GM12878 (cell line): ENCODE measurements around the gene ARL4D. TPM values are rescaled to one million over a fixed set of nuclear protein-coding genes. Genes with fewer than 3 reads are reported as not detected.

Source experiments
- ATAC-seq: fragments of 200-7000 bp; cut with Tn5 transposase; 3 replicates; pipeline ENCODE4 v1.9.1; 2020; ENCODE audit warnings: mild to moderate bottlenecking, moderate library complexity
- BruUV-seq: library from RNA; stranded (reverse); fragments of 400-500 nt; replicated peaks from 2 replicates; lab custom pipeline; 2021; lab: Mats Ljungman, UMichigan
- CTCF ChIA-PET: fragments of 300-600 bp; sonication (Branson Sonifier 250); formaldehyde crosslinking; extraction: SDS; loops from one replicate; lab custom pipeline; 2021; ENCODE audit warnings: inconsistent platforms; lab: Yijun Ruan, JAX
- POLR2A ChIA-PET: fragments of 350-600 bp; formaldehyde crosslinking; extraction: SDS; loops from one replicate; lab custom pipeline; 2021; ENCODE audit warnings: inconsistent platforms; lab: Charles Lee
- RAD21 ChIA-PET: fragments of 300-600 bp; sonication (Branson Sonifier 250); formaldehyde crosslinking; loops from one replicate; lab custom pipeline; 2023; ENCODE audit warnings: antibody characterized with exemption; ENCODE audit not compliant: unreplicated experiment; lab: Charles Lee
- SMC1A ChIA-PET: fragments of 300-600 bp; sonication (Branson Sonifier 250); formaldehyde crosslinking; loops from one replicate; lab custom pipeline; 2023; ENCODE audit not compliant: unreplicated experiment, uncharacterized antibody; lab: Charles Lee
- DNase-seq: peaks from one replicate; pipeline ENCODE4 v3.0.0-alpha.2; 2011; ENCODE audit warnings: low read depth, low spot score
- FAIRE-seq: peaks from 3 replicates; lab custom pipeline; 2011; peaks lifted over from hg19 to GRCh38; lab: Jason Lieb, UNC
- H2AFZ ChIP-seq: 2 replicates; pipeline ENCODE4 v1.6.0; 2011; ENCODE audit warnings: low read depth, low read length, control low read depth; ENCODE audit not compliant: control insufficient read depth
- H3K27ac ChIP-seq: 2 replicates; pipeline ENCODE4 v1.5.1; 2011; ENCODE audit warnings: control low read depth; ENCODE audit not compliant: control insufficient read depth, insufficient read depth
- H3K27me3 ChIP-seq, 2 experiments: replicated peaks in 1 of 2; 2 replicates each; pipeline versions ENCODE4 v1.6.0 to v1.6.1; 2011; ENCODE audit warnings: low read length in 1 of 2; ENCODE audit not compliant: control insufficient read depth in 2 of 2, insufficient read depth in 2 of 2
- H3K36me3 ChIP-seq, 2 experiments: 2 replicates each; pipeline ENCODE4 v1.5.1; 2011; ENCODE audit warnings: low read length in 1 of 2; ENCODE audit not compliant: control insufficient read depth in 2 of 2, insufficient read depth in 2 of 2
- H3K4me1 ChIP-seq: 2 replicates; pipeline ENCODE4 v1.6.1; 2011; ENCODE audit warnings: mild to moderate bottlenecking, low read length, moderate library complexity, mixed read lengths; ENCODE audit not compliant: control insufficient read depth, insufficient read depth
- H3K4me2 ChIP-seq: 2 replicates; pipeline ENCODE4 v1.6.0; 2011; ENCODE audit warnings: control low read depth; ENCODE audit not compliant: control insufficient read depth, insufficient read depth
- H3K4me3 ChIP-seq: fragments of 200-600 bp; sonication (generic); 2 replicates; pipeline ENCODE4 v1.5.1; 2016
- H3K79me2 ChIP-seq: 2 replicates; pipeline ENCODE4 v1.6.0; 2011; ENCODE audit warnings: low read length; ENCODE audit not compliant: control insufficient read depth, insufficient read depth
- H3K9ac ChIP-seq: 2 replicates; pipeline ENCODE4 v1.8.0; 2011; ENCODE audit warnings: low read length, control low read depth, mixed read lengths; ENCODE audit not compliant: control insufficient read depth, insufficient read depth
- H3K9me3 ChIP-seq: replicated peaks from 3 replicates; pipeline ENCODE4 v1.5.1; 2011; ENCODE audit warnings: mild to moderate bottlenecking, low read length; ENCODE audit not compliant: control insufficient read depth, insufficient read depth
- H4K20me1 ChIP-seq: 2 replicates; pipeline ENCODE4 v1.6.0; 2011; ENCODE audit not compliant: control insufficient read depth, insufficient read depth
- BACH1 ChIP-seq: fragments of 450-650 bp; IDR thresholded peaks from 2 replicates; pipeline ENCODE4 v1.6.1; 2017; ENCODE audit warnings: mild to moderate bottlenecking, borderline replicate concordance
- IRF5 ChIP-seq: fragments of 450-650 bp; IDR thresholded peaks from 2 replicates; pipeline ENCODE4 v1.6.1; 2017; ENCODE audit warnings: borderline replicate concordance
- MTA2 ChIP-seq: fragments of 450-650 bp; IDR thresholded peaks from 2 replicates; pipeline ENCODE4 v1.6.1; 2016; ENCODE audit warnings: low read depth, mild to moderate bottlenecking, moderate library complexity
- PAX8 ChIP-seq: fragments of 450-650 bp; IDR thresholded peaks from 2 replicates; pipeline ENCODE4 v1.6.1; 2017; ENCODE audit warnings: mild to moderate bottlenecking, moderate library complexity
- ZBTB40 ChIP-seq: fragments of 450-650 bp; IDR thresholded peaks from 2 replicates; pipeline ENCODE4 v1.6.1; 2016; ENCODE audit warnings: mild to moderate bottlenecking, moderate library complexity, borderline replicate concordance
- WGBS: methylation state at CpG from one replicate; pipeline ENCODE4 v1.1.6; 2016; ENCODE audit warnings: low lambda C conversion rate; ENCODE audit not compliant: insufficient replicate concordance, insufficient coverage; ENCODE audit errors: missing lambda C conversion rate; 5-methylcytosine and 5-hydroxymethylcytosine counted together
- in situ Hi-C: fragments of 300-500 bp; cut with MboI; formaldehyde crosslinking; loops from 9 replicates; pipeline ENCODE4 v1.14.3; 2018; ENCODE audit warnings: mixed read lengths
- intact Hi-C: fragments of 100-400 bp; cut with micrococcal nuclease; formaldehyde crosslinking; loops from one replicate; pipeline ENCODE4 v1.14.2; 2022; ENCODE audit not compliant: unreplicated experiment
- polyA plus RNA-seq, 11 experiments: library from polyadenylated mRNA; depleted of rRNA in 4 of 11; unstranded in 6 of 11; stranded (reverse) in 5 of 11; fragments of >200 nt; fragmentation: Nextera tagmentation in 4 of 11; fragmentation: Illumina TruSeq in 1 of 11; extraction: Ambion mirVana in 4 of 11; extraction: Trizol in 1 of 11; gene quantifications; 1 replicate in 1 of 11; 2 replicates in 10 of 11; pipeline versions ENCODE4 v1.2.1 to v1.2.3, GENCODE V29; 2011 to 2016; ENCODE audit warnings: inconsistent platforms in 2 of 11, missing spikeins in 2 of 11, low read depth in 1 of 11
- total RNA-seq, 4 experiments: library from RNA; depleted of rRNA in 3 of 4; stranded (reverse); fragments of >200 nt in 3 of 4; fragmentation: Illumina TruSeq in 1 of 4; extraction: Trizol in 1 of 4; gene quantifications; 2 replicates each; pipeline versions ENCODE4 v1.2.1 to v1.2.3, GENCODE V29; 2013 to 2021
- TF ChIP-seq, protein P1 (sequence below): IDR thresholded peaks from 2 replicates; pipeline ENCODE4 v1.6.1; 2011; ENCODE audit warnings: low read depth, low read length, improper control_type of control experiment, borderline replicate concordance
- TF ChIP-seq, protein P2 (sequence below): fragments of 450-650 bp; formaldehyde crosslinking; IDR thresholded peaks from 2 replicates; pipeline ENCODE4 v1.4.0; 2020; ENCODE audit warnings: mild to moderate bottlenecking, moderate library complexity
- TF ChIP-seq, protein P3 (sequence below): IDR thresholded peaks from 2 replicates; pipeline ENCODE4 v1.6.1; 2011; ENCODE audit warnings: borderline replicate concordance, low read depth, mild to moderate bottlenecking, moderate library complexity, mixed read lengths, low read length; ENCODE audit not compliant: insufficient read depth; ENCODE audit errors: extremely low read length

Gene ARL4D
- total and polyA plus RNA-seq, 10 of the 15 experiments (the other 5 are each of a cell fraction or from before 2014, with no cell fraction given): 0.10 to 1.5 (median 0.75) TPM

- no peak overlapping the region for H3K4me2 ChIP-seq
- RAD21 ChIA-PET: no interaction called here
- H3K79me2 ChIP-seq: no peaks in the 10 kb centered on the region
- CTCF ChIA-PET: no interaction called here
- no peak overlapping the region for H3K9ac ChIP-seq
- no peak overlapping the region for H2AFZ ChIP-seq
- no peaks in the 10 kb centered on the region for H3K36me3 ChIP-seq
- ATAC-seq (no peak), DNase-seq (no peak), FAIRE-seq (no peak)
- no peak overlapping the region for H3K27ac ChIP-seq
- POLR2A ChIA-PET: no interaction called here
- in situ Hi-C loops: no loop called here
- no peaks in the 10 kb centered on the region for H3K9me3 ChIP-seq
- H3K27me3 ChIP-seq: no peaks in the 10 kb centered on the region
- WGBS: 34% methylated on average over 8 of the region's 8 CpGs
- SMC1A ChIA-PET: no interaction called here
- intact Hi-C loops: no loop called here
- no TSS peak for BruUV-seq
- H3K4me1 ChIP-seq: no peaks in the 10 kb centered on the region
- no peak overlapping the region for H3K4me3 ChIP-seq
- no peaks in the 10 kb centered on the region for H4K20me1 ChIP-seq
- TF ChIP-seq PAX8 (no peak), IRF5 (no peak), MTA2 (no peak), BACH1 (no peak), ZBTB40 (no peak)
- TF ChIP-seq, protein P1, sequence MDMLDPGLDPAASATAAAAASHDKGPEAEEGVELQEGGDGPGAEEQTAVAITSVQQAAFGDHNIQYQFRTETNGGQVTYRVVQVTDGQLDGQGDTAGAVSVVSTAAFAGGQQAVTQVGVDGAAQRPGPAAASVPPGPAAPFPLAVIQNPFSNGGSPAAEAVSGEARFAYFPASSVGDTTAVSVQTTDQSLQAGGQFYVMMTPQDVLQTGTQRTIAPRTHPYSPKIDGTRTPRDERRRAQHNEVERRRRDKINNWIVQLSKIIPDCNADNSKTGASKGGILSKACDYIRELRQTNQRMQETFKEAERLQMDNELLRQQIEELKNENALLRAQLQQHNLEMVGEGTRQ: no peak
- TF ChIP-seq, protein P2, sequence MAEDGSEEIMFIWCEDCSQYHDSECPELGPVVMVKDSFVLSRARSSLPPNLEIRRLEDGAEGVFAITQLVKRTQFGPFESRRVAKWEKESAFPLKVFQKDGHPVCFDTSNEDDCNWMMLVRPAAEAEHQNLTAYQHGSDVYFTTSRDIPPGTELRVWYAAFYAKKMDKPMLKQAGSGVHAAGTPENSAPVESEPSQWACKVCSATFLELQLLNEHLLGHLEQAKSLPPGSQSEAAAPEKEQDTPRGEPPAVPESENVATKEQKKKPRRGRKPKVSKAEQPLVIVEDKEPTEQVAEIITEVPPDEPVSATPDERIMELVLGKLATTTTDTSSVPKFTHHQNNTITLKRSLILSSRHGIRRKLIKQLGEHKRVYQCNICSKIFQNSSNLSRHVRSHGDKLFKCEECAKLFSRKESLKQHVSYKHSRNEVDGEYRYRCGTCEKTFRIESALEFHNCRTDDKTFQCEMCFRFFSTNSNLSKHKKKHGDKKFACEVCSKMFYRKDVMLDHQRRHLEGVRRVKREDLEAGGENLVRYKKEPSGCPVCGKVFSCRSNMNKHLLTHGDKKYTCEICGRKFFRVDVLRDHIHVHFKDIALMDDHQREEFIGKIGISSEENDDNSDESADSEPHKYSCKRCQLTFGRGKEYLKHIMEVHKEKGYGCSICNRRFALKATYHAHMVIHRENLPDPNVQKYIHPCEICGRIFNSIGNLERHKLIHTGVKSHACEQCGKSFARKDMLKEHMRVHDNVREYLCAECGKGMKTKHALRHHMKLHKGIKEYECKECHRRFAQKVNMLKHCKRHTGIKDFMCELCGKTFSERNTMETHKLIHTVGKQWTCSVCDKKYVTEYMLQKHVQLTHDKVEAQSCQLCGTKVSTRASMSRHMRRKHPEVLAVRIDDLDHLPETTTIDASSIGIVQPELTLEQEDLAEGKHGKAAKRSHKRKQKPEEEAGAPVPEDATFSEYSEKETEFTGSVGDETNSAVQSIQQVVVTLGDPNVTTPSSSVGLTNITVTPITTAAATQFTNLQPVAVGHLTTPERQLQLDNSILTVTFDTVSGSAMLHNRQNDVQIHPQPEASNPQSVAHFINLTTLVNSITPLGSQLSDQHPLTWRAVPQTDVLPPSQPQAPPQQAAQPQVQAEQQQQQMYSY (CRISPR knock-in tag): no peak
- TF ChIP-seq, protein P3, sequence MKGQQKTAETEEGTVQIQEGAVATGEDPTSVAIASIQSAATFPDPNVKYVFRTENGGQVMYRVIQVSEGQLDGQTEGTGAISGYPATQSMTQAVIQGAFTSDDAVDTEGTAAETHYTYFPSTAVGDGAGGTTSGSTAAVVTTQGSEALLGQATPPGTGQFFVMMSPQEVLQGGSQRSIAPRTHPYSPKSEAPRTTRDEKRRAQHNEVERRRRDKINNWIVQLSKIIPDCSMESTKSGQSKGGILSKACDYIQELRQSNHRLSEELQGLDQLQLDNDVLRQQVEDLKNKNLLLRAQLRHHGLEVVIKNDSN: no peak
Measured at GRCh38 chr17:43449470-43450248, 50.9 kb downstream of the ARL4D start.
